HG03460 (cell line): ENCODE data around the gene PRDM16.

Experiments used
- ATAC-seq: cut with Tn5 transposase; IDR thresholded peaks from one replicate; pipeline ENCODE4 v1.9.1; 2021; ENCODE audit not compliant: unreplicated experiment

The PRDM16 gene

GRCh38 chr1:3138623-3139151, 69.7 kb downstream of the PRDM16 start:
- no peak for ATAC-seq

GRCh38 chr1:3139451-3139852, 70.4 kb downstream of the PRDM16 start:
- ATAC-seq: no peak

- ATAC-seq: no peak
Observed at GRCh38 chr1:3139871-3140361, 70.9 kb downstream of the PRDM16 start.

GRCh38 chr1:3140437-3140836, 71.4 kb downstream of the PRDM16 start:
- no peak for ATAC-seq

GRCh38 chr1:3141129-3141528, 72.1 kb downstream of the PRDM16 start:
- no peak for ATAC-seq

GRCh38 chr1:3141836-3142235, 72.8 kb downstream of the PRDM16 start:
- no peak for ATAC-seq

- ATAC-seq: no peak
Observed at GRCh38 chr1:3142236-3142635, 73.2 kb downstream of the PRDM16 start.

GRCh38 chr1:3142751-3143150, 73.7 kb downstream of the PRDM16 start:
- ATAC-seq: no peak

GRCh38 chr1:3145532-3146325, 76.7 kb downstream of the PRDM16 start:
- no peak for ATAC-seq

GRCh38 chr1:3146458-3146857, 77.5 kb downstream of the PRDM16 start:
- ATAC-seq: no peak

GRCh38 chr1:3146907-3147306, 77.9 kb downstream of the PRDM16 start:
- no peak for ATAC-seq

- no peak for ATAC-seq
Observed at GRCh38 chr1:3148171-3148570, 79.2 kb downstream of the PRDM16 start.

GRCh38 chr1:3149277-3149676, 80.3 kb downstream of the PRDM16 start:
- no peak for ATAC-seq

- no peak for ATAC-seq
Observed at GRCh38 chr1:3151456-3151855, 82.5 kb downstream of the PRDM16 start.

GRCh38 chr1:3152143-3152542, 83.1 kb downstream of the PRDM16 start:
- no peak for ATAC-seq

GRCh38 chr1:3153197-3153596, 84.2 kb downstream of the PRDM16 start:
- no peak for ATAC-seq

GRCh38 chr1:3153902-3154795, 85.1 kb downstream of the PRDM16 start:
- ATAC-seq: no peak

GRCh38 chr1:3155056-3155925, 86.3 kb downstream of the PRDM16 start:
- no peak for ATAC-seq

GRCh38 chr1:3155926-3156220, 86.9 kb downstream of the PRDM16 start:
- ATAC-seq: no peak

GRCh38 chr1:3156936-3157335, 87.9 kb downstream of the PRDM16 start:
- ATAC-seq: no peak

- no peak for ATAC-seq
Observed at GRCh38 chr1:3158347-3158746, 89.3 kb downstream of the PRDM16 start.
